Measurements from ENCODE around the gene PAPPA.

- TF ChIP-seq CTCF (IDR thresholded peaks at IDR 0.05; ENCODE audit: insufficient read depth, low read length, poor library complexity, severe bottlenecking) (no peak), EZH2phosphoT487 (conservative IDR thresholded peaks at IDR 0.05; ENCODE audit: low read length) (no peak)
These were observed 117.0 kb downstream of the PAPPA start for GRCh38 chr9:116270546-116270945.

Measured in SU-DHL-6 (cell line).